MV-4-11 (cell line): ENCODE results near the gene RPL27.

Source experiments
- DNase-seq: peaks from one replicate; lab custom pipeline; 2025; lab: John Stamatoyannopoulos, UW

RPL27 gene

DNA sequence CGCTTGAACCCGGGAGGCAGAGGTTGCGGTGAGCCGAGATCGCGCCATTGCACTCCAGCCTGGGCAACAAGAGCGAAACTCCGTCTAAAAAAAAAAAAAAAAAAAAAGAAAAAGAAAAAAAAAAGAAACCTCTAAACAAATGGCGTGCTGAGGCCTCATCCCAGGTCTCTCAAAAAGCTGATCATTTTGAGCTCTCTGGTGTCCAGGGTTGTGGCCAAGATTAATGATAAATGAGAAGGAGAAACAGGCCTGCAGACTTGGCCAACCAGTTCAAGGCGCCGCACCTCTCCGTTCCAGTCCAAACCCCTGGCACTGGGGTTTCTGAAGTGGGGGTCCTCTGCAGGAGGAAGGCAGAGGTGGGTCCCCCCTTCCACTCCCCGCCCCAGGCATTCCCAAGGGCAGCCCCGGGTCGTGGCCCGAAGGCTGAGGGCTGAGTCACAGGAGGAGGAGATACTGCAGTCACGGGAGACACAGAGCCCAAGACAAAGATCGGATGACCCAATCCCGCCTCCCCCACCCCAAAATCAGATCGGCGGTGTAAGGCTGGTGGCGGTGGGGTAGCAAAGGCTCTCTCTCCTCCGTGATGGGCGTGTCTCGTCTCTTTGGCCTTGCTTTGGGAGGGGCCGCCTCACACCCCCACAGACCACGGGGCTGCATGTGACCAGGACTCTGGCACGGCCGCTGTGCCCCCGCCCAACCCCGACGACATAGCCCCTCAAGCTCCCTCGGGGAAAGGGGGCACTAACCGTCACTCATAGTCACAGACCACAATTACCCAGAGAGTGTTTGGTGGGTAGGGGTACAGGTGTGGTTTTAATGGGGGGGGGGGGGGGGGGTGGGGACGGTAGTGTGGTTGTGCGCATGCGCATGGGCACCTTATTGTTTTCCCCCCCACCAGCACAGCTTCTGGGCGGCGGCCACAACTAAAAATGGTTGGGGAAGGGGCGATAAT, 22.8 kb downstream of the RPL27 start:
- peak; percentile 53 for DNase-seq

DNA sequence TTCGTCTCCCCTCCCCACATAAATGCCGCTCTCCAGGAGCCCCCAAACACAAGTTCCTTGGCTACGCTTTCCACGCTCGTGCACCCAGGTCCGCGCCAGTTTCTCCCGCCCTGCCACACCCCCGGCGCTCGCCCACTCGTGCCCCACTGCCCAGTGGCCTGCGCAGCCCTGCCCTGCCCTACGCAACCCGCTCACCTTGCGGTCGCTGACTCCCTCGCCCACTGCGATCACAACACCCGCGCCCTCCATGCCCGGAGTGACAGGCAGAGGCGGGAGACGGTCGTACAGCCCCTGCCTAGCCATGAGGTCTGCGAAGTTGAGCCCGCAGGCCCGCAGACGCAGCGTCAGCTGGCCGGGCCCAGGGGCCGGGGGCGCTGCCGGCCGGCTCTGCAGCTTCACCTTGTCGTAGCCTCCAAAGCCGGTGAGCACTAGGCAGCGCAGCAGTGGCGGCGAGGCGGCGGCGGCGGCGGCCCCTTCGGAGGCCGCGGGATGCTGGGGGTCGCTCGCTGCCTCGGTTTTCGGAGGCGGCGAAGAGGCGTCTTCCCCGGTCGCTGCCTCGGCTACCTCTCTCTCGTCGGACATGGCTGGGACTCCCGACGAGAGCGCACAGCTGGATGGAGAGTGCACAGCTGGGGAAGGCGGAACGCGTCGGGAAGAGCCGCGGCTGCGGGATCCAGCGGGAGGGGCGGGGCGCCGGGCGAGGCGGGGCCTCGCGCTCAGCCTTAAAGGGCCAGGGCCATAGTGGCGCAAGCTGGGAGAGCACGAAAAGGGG, 23.7 kb downstream of the RPL27 start, which contains the start of gene VAT1:
VAT1 (minus strand) TSS at position 645 of the 772 bp plus-strand sequence; CDS start at position 582, 63 bp downstream.
- DNase-seq: peak; percentile 55

DNA sequence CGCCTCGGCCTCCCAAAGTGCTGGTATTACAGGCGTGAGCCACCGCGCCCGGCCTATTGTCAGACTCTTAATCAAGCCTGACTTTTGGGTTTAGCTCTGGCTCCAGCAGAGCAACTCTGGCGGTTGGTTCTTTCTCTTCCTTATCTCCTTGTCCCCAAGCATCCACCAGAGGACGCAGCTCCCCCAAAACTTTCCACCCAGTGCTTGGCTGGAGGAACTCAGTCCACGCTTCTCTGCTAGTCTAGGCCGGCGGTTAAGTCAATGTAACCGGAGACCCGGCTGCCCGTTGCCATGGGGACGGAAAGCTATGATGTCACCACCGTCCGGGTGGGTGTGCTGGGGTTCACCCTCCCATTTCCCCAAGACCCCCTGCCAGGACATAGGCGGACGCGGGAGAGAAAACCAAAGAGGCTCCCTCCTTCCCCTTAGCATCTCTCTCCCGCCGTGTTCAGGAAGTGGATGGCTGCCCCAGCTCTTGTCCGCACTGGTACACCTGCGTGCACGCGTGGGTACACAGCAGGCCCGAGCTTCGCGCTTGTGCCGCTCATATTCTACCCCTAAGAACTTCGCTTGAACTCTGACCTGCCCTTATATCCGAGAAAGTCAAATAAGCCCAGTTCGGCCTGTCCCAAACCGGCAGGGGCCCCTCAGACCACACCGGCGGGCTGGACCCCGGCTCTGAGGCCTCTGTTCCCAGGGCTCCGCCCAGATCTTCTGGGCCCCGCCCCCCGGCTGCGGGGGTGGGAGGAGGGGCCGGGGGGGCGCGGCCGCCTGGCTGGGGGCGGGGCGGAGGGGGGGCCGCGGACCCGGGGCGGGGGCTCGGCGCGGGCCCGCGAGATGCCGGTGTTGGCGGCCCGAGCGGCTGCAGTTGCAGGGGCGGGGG, 26.4 kb downstream of the RPL27 start, which contains the start of gene RND2:
RND2 (plus strand) TSS at position 825 of the 883 bp plus-strand sequence. CDS start 117 bp downstream, outside the sequence.
- DNase-seq: peak; percentile 95

DNA sequence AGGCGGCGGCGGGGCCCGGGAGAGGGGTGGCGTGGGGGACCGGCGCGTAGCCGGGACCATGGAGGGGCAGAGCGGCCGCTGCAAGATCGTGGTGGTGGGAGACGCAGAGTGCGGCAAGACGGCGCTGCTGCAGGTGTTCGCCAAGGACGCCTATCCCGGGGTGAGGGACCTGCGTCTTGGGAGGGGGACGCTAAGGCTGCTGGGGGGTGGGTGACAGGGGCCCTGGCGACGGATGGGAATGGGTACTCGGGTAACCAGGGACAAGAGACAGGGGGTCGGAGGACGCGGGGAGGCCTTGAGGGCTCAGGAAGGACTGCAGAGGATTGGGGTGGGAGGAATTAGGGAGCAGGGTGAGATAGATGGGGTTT, 27.1 kb downstream of the RPL27 start:
- DNase-seq: no peak

DNA sequence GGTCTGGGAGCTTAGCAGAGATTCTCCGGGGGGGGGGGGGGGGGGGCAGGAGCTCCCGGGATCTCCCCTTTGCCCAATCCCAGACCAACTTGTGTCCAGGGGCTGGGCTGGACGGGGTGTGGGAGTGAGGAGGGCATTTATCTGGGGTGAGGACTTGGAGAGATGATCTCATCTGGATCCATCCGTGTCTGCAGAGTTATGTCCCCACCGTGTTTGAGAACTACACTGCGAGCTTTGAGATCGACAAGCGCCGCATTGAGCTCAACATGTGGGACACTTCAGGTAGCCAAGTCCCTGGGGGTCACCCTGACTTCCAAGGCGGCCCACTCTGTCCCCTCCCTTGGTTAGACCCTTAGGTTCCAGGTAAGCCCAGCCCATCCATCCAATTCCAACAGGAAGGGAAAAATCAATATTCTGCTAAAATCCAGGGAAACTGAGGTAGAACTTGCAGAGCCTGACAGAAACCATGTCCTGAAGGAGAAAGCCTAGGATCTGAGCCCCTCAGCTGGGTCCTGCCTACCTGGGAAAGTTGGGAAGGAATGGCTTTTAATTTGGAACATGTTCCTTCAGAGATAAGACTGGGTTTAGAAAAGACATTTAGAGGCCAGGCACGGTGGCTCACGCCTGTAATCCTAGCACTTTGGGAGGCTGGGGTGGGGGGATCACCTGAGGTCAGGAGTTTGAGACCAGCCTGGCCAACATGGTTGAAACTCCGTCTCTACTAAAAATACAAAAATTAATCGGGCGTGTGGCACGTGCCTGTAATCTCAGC, 27.7 kb downstream of the RPL27 start:
- DNase-seq: no peak

DNA sequence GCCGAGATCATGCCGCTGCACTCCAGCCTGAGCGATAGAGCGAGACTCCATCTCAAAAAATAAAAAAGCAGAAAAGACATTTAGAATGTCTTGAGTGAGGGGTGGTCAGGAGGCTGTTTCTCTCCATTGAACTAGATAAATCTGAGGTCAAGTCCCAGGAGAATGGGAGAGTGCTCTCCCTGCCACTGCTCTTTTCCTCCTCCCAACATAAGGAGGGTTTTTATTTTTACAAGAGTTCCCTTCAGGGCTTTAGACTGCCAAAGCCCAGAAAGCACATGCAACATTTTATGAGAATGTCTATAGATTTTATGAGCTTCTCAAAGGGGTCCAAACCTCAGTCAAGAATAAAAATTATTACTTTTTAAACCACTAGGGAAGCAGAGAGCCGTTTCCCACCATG, 28.4 kb downstream of the RPL27 start:
- no peak for DNase-seq

DNA sequence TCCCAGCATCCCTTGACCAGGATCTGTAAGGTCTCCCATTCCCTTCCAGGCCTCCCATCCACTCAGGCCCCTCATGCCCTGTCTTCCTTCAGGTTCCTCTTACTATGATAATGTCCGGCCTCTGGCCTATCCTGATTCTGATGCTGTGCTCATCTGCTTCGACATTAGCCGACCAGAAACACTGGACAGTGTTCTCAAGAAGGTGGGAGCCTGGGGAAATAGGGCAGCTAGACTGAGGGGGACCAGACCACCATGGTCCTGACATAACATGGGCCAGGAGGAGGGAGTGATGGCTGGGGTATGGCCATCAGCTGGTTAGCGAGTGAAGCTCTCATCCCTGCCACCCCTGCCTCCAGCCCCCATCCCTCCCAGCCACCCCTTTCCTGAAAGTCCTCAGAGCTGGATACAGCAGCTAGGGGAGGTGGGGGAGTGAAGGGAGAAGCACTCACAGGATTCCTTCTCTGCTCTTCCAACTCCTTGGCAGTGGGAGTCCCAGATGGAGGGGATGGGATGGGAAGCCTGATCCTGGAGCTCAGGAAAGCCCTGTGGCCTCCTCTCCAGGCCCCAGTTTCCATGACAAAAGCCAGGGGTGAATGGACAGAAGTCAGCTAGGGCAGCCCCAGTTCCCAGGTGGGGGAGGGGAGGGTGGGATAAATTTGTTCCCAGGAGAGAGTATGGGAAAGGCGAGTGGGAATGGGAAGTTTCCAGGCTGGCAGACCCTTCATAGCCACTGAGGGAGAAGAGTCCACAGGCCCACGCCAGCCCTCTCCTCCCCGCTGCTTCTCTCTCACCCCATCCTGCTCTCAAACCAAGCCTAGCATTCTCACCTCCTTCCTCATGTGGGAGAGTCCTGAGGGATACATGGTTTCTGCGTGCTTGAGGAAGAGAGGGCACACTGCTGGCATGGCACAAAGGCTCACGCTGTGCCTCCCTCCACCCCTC, 29.1 kb downstream of the RPL27 start:
- no peak for DNase-seq

DNA sequence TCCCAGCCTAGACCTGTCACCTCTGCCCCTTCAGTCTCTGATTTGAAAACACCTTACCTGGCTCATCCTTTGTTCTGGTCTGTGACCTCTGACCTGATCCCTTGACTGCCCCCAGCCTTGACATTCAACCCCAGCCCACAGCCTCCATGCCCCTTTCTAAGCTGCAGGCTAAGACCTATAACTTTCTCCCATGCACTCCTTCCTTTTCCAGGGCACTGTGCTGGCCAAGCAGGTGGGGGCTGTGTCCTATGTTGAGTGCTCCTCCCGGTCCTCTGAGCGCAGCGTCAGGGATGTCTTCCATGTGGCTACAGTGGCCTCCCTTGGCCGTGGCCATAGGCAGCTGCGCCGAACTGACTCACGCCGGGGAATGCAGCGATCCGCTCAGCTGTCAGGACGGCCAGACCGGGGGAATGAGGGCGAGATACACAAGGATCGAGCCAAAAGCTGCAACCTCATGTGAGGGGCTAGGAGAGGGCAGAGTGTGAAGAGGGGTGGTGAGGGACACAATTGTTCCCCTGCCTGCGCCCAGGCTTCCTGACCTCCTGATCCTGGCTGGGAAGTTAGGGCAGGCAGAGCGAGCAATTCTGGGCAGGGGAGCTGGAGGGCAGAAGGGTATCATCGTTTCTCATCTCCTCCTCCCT, 30.1 kb downstream of the RPL27 start:
- no peak for DNase-seq

DNA sequence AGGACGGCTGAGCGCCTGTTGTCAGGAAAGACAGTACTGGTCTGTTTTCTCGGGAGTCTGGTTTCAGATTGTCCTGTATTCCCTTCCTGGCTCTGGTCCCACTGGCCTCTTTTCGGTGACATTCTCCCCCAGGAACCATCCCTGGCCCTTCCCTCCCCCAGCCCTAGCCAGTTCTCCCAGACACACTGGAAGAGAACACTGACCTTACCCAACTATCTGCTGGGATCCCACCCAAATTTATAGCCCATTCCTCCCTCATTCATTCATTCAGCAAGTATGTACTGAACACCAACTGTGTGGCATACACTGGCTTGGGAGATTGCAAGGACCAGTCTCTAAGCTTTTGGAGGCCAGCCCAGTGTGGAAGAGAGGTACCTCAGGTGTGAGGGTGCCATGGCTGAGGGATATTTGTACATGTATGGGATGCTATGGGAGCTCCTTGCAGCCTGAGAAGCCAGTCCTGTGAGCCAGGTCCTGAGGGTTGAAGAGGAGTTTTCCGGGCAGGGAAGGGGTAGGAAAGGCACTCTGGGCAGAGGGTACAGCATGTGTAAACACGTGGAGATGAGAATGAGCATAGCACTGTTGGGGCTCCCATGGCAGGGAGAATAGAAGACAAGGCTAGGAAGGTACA, 32.0 kb downstream of the RPL27 start:
- no peak for DNase-seq

DNA sequence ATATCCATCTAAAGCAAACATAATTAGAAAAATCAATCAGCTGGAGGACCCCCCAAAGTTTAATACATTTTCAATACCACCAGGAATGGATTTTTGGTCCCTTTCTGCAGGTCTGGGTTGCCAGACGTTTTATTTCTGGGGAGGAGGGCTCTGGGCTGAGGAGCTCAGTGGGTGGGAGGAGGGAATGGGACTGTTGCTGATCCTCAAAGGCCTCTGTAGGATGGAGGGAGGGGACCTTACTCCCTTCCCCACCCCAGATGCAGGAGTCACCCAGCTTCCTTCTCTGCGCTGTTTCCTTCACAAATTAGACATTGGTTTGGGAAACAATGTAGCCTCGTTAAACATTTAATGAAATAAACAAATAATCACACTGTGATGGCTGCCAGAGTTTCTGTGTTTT, 33.4 kb downstream of the RPL27 start:
- no peak for DNase-seq

DNA sequence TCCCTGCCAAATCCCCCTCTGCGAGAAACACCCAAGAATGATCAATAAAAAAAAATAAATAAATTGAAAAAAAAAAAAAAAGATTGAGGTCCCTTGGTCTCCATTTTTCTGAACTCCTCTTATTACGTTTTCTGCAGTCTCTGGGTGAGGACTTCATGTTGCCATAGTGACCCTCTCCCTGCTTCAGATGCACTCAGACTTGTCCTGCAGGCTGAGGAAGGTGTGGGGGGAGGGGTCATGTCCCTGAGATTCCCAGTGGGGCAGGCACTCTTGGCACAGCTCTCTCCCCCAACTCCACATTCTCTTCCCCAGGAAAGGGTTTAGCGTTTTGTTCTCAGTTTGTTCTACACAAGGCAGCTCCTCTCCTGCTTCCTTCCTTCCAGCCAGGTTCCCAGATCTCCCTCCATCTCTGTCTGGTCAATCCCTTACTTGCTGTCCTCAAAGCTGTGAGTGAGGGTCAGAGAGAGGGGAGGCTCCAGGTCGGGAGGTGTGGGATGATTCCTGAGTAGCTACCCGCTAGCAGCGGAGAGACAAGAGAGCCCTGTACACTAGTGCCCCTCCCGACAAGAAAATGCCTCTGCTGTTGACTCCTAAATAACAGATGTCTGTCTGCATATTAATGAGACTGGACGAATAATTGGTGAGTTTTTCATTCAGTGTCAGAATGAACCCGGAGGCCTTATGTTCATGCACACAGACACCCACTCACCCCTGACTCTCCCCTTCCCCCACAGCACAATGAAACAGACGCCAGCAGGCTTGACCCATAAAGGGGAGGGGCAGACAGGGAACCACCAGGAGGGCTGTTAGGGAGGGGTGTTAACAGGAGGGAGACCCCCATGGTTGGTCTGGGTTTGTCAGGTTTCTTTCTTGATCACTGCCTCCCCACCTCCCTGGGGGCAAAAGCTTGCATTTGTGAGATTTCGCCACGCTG, 36.0 kb downstream of the RPL27 start:
- no peak for DNase-seq

DNA sequence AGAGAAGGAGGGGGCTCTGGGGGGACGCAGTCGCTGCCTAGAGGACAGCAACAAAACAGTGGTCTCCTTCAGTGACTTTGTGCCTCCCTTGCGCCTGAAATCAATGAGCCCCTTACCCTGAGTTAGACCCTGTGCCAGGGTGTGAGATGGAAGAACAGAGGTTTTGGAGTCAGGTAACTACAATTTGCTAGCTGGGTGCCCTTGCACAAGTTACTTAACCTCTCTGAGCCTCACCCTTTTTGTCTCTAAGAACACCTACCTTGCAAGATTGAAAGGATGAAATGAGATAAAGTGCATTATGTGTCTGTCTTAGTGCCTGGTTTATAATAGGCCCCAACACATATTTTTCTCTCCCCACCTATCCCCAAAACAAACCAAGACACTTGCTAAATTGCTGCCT, 36.7 kb downstream of the RPL27 start:
- DNase-seq: no peak

DNA sequence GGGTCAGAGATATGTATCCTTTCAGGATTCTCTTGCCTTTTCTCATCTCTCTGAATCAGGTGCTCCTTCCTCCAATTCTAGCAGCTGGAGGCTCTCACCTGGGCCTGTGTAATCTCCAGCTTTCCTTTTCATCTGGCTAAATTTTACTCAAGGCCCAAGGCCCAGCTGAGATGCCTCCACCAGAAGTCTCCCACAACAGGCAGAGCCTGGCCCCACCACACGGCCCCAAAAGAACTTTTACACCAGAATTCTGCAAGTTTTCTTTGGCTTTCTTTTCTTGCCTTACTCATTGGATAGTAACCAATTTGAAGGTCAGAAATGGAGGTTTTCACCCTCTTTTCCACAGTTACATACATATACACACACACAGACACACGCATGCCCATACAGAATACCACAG, 41.4 kb downstream of the RPL27 start:
- no peak for DNase-seq

DNA sequence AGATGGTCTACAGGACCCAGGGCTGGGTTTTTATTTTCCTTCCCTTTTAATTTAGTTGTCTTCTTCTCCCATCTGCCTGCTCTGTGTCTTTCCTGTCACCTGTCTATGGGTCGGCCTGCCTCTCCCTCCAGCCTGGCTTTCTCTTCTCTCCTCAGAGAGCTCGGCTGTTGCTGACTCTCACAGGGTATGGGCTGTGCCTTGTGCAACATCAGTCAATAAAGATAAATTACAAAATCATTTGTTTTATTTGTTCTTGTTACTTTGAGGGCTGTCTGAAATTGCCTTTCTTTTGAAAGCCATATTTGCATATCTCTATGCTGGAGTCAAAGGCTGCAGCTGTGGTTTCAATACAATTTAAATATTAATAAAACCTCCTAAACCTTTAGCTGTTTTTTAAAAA, 42.4 kb downstream of the RPL27 start:
- no peak for DNase-seq

DNA sequence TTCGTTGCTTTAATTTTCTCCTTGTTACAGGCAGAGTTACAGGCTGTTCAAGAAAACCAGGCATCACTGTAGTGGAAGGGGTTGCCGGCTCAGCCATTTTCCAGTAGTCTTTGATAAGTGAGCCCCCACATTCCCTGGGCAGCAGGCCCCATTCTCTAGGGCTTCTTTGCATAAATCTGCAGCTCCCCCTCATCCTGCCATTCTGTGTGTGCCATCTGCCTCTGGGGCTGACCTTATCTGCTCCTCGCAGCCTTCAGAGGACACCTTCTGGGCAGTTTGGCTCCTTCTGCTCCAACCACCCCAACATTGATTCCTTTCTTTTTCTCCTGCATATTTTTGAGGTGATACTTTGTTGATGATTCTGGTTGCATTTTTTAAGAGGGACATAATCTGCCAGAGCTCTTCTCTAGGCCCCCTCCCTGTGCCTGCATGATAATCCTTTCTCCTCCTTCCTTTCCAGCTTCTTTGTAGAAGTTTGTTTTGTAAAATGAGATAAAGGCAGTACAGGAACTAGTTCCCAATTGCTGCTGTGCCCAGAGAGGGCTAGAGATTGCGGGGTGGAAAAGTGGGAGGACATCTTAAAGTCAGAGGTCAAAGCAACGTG, 43.9 kb downstream of the RPL27 start:
- DNase-seq: no peak

DNA sequence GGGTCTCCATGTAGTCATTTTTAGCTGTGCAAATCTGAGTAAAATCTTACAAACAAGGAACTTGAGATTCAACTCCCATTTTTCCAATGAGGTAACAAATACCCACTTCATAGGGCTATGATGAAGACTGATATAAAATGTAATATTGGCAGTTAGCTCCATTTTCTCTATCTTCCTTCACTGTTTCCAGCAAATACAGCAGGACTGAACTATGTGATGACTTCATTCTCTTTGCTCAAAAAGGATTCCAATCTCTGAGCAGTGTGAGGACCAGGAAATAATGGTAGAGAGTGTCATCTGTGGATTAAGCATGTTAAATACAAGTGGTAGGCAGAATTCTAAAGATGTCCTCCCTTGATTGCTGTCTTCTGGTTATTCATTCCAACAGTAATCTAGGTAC, 45.1 kb downstream of the RPL27 start:
- DNase-seq: no peak

DNA sequence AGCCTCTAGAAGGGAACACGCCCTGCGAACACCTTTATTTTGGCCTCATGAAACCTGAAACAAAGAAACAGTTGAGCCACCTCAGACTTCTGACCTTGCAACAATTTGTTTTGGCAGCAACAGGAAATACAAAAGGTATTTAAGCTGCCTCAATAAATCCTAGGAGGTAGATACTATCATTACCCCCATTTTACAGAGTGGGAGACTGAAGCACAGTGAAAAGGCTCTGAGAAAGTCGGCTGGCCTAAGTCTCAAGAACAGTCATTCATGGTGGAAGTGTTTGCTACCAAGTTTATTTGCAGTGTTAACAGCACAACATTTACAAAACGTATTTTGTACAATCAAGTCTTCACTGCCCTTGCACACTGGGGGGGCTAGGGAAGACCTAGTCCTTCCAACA, 45.8 kb downstream of the RPL27 start:
- no peak for DNase-seq
